Skeletal muscle satellite cell (primary cell): ENCODE results near the gene ADAMTS15. TPM values are rescaled to one million over a fixed set of nuclear protein-coding genes. Genes with fewer than 3 reads are reported as not detected.

Experiments used
- H3K27me3 ChIP-seq: 2 replicates; pipeline ENCODE4 v1.7.0; 2013; ENCODE audit warnings: low read length; ENCODE audit not compliant: control insufficient read depth, insufficient read depth
- H3K36me3 ChIP-seq: 2 replicates; pipeline ENCODE4 v1.7.0; 2013; ENCODE audit warnings: mild to moderate bottlenecking, control low read depth, low read length; ENCODE audit not compliant: insufficient read depth
- H3K4me1 ChIP-seq: 2 replicates; pipeline ENCODE4 v1.7.0; 2013; ENCODE audit warnings: low read length; ENCODE audit not compliant: control insufficient read depth, insufficient read depth
- H3K4me2 ChIP-seq: 2 replicates; pipeline ENCODE4 v1.7.0; 2013; ENCODE audit warnings: mild to moderate bottlenecking, low read length
- H3K4me3 ChIP-seq: 2 replicates; pipeline ENCODE4 v1.7.0; 2013; ENCODE audit warnings: low read length
- H3K9ac ChIP-seq: 2 replicates; pipeline ENCODE4 v1.7.0; 2013; ENCODE audit warnings: mild to moderate bottlenecking, low read depth, low read length, moderate library complexity
- H3K9me3 ChIP-seq: replicated peaks from 2 replicates; pipeline ENCODE4 v1.7.0; 2013; ENCODE audit warnings: mild to moderate bottlenecking, control low read depth, low read length
- total RNA-seq: library from RNA; depleted of rRNA; stranded (reverse); fragments of >200 nt; gene quantifications from 2 replicates; pipeline ENCODE4 v1.2.3, GENCODE V29; 2012; rRNA removed

ADAMTS15 gene, protein sequence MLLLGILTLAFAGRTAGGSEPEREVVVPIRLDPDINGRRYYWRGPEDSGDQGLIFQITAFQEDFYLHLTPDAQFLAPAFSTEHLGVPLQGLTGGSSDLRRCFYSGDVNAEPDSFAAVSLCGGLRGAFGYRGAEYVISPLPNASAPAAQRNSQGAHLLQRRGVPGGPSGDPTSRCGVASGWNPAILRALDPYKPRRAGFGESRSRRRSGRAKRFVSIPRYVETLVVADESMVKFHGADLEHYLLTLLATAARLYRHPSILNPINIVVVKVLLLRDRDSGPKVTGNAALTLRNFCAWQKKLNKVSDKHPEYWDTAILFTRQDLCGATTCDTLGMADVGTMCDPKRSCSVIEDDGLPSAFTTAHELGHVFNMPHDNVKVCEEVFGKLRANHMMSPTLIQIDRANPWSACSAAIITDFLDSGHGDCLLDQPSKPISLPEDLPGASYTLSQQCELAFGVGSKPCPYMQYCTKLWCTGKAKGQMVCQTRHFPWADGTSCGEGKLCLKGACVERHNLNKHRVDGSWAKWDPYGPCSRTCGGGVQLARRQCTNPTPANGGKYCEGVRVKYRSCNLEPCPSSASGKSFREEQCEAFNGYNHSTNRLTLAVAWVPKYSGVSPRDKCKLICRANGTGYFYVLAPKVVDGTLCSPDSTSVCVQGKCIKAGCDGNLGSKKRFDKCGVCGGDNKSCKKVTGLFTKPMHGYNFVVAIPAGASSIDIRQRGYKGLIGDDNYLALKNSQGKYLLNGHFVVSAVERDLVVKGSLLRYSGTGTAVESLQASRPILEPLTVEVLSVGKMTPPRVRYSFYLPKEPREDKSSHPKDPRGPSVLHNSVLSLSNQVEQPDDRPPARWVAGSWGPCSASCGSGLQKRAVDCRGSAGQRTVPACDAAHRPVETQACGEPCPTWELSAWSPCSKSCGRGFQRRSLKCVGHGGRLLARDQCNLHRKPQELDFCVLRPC
- 15.5 and 45.9 TPM in 2 replicates for total RNA-seq

DNA sequence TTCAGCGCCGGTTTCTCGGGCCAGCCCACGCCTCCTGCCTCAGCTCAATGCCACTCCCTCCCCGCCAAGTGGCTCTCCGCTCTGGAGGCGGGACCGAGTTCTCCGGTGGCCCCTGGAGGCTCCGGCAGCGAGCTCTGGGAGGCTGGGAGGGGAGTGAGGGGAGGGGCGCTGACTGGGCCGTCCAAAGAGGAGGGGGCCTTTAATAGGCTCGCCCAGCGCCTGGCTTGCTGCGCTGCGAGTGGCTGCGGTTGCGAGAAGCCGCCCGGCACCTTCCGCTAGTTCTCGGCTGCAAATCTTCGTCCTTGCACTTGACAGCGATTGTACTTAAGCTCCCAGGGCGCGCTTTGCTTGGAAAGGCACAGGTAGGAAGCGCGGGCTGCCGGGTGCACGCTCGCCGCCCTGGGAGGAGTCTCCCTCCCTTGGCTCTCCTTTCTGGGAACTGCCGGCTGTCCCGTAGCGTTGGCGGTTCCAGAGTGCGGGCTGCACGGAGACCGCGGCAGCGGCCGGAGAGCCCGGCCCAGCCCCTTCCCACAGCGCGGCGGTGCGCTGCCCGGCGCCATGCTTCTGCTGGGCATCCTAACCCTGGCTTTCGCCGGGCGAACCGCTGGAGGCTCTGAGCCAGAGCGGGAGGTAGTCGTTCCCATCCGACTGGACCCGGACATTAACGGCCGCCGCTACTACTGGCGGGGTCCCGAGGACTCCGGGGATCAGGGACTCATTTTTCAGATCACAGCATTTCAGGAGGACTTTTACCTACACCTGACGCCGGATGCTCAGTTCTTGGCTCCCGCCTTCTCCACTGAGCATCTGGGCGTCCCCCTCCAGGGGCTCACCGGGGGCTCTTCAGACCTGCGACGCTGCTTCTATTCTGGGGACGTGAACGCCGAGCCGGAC lies at the start of gene ADAMTS15:
Gene ADAMTS15, plus strand, starts transcription at position 230 of the 894 bp plus-strand sequence. Its CDS starts 329 bp downstream, at position 559.
- peak within 1 kb of the TSS; percentile 99 for H3K4me2 ChIP-seq
- H3K4me3 ChIP-seq = peak within 1 kb of the TSS; percentile 75
- no peaks in the 10 kb centered on the region for H3K36me3 ChIP-seq
- H3K9ac ChIP-seq = peak within 1 kb of the TSS; percentile 67
- peaks cover 11% of the 10 kb centered on the region for H3K27me3 ChIP-seq
- H3K9me3 ChIP-seq = no peaks in the 10 kb centered on the region
- H3K4me1 ChIP-seq = peaks cover 41% of the 10 kb centered on the region

DNA sequence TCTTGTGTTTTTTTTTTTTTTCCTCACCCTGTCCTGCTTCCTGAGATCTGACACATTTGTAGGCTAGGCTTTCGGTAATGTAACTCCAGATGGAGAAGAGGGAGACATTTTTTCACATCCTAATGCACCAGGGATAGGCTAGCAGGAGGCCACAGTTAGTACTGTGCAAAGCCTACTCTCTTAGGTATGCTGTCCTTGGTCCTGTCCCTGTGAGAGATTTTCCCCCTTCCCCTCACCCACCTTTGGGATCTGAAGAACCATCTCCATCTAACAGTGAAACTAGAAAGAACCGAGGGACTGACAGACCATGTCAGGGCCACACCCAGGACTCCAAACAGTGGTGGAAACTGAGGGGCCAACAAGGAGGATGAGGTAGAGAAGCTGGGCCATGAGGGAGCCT lies 49.2 kb upstream of the ADAMTS15 start:
- no peak overlapping the region for H3K4me3 ChIP-seq
- H3K9me3 ChIP-seq = no peaks in the 10 kb centered on the region
- H3K36me3 ChIP-seq = no peaks in the 10 kb centered on the region
- peaks cover 53% of the 10 kb centered on the region for H3K27me3 ChIP-seq
- no peak overlapping the region for H3K4me2 ChIP-seq
- H3K9ac ChIP-seq = no peak overlapping the region
- peaks cover 31% of the 10 kb centered on the region for H3K4me1 ChIP-seq

DNA sequence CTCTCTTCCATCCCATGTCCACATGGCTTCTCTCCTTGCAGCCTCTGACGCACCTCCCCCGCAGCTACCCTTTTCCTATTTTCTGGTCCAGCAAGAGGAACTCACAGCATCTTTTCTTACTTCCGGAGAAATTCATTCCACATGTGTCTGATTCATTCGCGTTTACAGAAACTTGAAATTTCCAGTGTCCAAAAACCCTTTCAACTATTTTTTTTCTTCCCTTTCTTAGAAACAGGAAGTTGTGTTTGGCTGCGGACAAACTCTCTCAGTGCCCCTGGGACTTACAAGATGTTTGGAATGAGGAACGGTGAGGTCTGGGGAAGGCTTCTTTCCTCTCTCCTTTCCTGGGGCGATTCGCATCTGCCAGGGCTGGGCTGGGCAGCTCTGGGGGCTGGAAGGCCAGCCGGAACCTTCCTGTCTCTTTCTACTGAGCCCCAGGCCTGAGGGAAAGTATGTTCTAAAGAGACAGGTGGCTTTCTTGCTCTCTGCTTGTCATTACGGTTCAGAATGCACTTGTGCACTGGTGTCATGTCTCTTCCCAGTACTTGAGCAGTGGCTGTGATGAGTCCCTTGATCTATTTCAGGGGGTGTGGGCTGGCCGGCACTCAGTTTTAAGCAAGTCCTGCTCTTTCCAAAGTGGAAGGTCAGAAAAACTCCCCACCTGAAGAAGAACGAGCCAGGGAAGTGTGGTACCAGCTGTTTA lies 47.5 kb upstream of the ADAMTS15 start:
- Histone ChIP-seq H3K9me3 (no peaks in the 10 kb centered on the region), H3K27me3 (peaks cover 35% of the 10 kb centered on the region), H3K9ac (no peak overlapping the region), H3K4me3 (no peak overlapping the region), H3K4me1 (peaks cover 31% of the 10 kb centered on the region), H3K4me2 (peak overlapping the region; percentile 39), H3K36me3 (no peaks in the 10 kb centered on the region)

DNA sequence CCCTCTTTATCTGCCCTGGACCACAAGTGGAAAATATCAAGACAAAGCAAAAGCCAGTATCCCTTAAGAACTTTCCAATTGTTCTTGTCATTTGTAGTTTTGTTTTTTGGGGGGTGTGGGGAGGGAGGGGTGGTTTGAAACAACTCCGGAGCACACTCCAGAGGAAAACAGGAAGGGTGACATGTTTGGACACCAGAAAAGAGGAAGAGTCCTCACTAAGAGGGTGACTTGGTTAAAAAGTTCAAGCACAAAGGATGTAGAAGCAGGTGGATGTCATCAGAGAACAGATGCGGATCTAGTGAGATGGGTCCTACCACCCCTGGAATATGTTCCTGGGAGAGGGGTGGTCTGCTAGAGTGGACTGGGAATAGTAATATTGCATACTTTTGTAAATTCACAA lies 45.9 kb upstream of the ADAMTS15 start:
- H3K9me3 ChIP-seq = no peaks in the 10 kb centered on the region
- H3K36me3 ChIP-seq = no peaks in the 10 kb centered on the region
- H3K4me3 ChIP-seq = no peak overlapping the region
- H3K4me1 ChIP-seq = peaks cover 33% of the 10 kb centered on the region
- no peak overlapping the region for H3K9ac ChIP-seq
- peak overlapping the region; percentile 77 for H3K4me2 ChIP-seq
- peaks cover 20% of the 10 kb centered on the region for H3K27me3 ChIP-seq

DNA sequence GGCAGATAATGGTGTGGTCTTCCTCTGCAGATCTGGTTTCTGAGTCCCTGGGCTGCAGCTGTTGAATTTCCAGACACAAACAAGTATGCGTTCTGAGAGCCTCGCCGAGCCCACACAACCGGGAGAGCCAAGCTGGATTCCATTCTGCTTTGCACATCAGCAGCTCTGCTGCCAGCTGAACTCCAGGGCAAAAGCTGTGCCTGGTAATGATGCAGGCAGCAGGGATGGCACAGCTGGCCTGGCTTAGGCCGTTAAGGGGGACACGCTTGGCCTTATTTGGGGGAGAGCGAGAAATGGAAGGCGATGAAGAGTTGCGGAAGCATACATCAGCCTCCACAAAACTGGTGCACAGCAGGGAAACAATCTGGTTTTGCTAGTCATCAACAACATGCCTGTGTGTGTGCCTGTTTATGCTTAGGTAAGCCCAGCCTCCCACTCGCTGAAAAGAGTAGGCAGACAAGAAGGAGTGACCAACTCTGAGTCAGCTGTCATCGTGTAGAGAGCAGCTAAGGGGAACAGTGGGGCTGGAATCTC lies 45.1 kb upstream of the ADAMTS15 start:
- no peak overlapping the region for H3K9ac ChIP-seq
- peaks cover 40% of the 10 kb centered on the region for H3K4me1 ChIP-seq

DNA sequence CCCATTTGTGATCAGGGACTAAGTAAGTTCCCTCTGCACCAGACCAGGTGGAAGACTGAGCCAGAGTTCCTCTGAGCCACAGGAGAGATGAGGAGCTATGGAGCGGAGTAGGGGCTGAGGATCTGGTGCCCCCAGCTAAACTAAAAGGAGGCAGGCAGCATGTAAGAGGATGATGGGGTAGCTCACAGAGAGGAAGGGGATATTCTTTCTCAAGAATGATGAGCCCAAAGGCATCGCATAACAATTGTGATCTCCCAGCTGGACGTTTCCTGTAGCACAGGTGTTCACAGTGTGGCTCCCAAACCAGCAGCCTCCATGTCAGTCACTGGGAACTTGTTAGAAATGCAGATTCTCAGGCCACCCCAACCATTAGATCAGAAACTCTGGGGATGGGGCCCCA lies 44.5 kb upstream of the ADAMTS15 start:
- H3K9ac ChIP-seq = no peak overlapping the region
- H3K36me3 ChIP-seq = no peaks in the 10 kb centered on the region
- peaks cover 13% of the 10 kb centered on the region for H3K27me3 ChIP-seq
- H3K9me3 ChIP-seq = no peaks in the 10 kb centered on the region
- H3K4me1 ChIP-seq = peaks cover 43% of the 10 kb centered on the region
- H3K4me3 ChIP-seq = no peak overlapping the region
- peak overlapping the region; percentile 77 for H3K4me2 ChIP-seq

More for the DNA sequence above, 45.1 kb upstream of the ADAMTS15 start:
- Histone ChIP-seq H3K4me2 (peak overlapping the region; percentile 77), H3K9me3 (no peaks in the 10 kb centered on the region), H3K36me3 (no peaks in the 10 kb centered on the region), H3K27me3 (peaks cover 15% of the 10 kb centered on the region), H3K4me3 (peak overlapping the region; percentile 39)

DNA sequence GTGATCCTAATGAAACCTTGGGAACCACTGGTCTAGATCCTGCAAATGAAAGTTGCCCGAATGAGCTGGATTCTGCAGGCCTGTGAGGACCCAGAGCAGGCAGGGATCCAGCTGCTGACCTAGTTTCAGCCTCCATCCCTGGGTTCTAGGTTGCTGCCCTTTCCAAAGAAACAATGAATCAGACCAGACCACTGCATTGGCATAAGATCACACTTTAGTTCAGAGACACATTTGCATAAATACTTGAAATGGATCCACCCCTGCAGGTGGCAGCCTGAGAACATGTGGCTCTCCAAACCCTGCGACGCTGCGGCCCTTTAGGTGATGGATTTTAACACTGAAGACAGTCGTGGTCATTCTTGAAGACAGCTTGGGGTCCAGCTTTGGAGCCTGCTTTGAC lies 43.7 kb upstream of the ADAMTS15 start:
- H3K4me2 ChIP-seq = no peak overlapping the region

DNA sequence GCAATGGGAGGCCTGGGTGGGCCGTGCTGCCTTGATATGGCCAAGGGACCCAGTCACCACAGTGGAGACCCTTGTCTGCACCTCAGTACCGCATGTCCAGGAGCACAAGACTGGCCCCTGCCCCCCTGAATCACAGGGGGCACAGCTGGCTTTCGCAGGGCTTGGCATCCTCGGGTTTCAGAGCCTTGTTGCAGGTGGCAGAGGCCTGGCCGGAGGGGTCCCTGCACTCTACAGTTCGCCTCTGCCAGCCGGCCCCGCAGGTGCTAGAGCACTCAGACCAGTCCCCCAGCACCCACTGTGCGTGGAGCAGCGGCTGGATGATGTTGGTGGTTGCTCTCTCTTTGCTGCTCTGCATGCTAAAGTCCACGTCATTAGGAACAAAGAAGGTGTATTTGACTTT lies 43.0 kb upstream of the ADAMTS15 start:
- Histone ChIP-seq H3K4me3 (no peak overlapping the region), H3K36me3 (no peaks in the 10 kb centered on the region), H3K4me1 (peaks cover 42% of the 10 kb centered on the region), H3K27me3 (peaks cover 18% of the 10 kb centered on the region), H3K9ac (no peak overlapping the region), H3K9me3 (no peaks in the 10 kb centered on the region), H3K4me2 (no peak overlapping the region)

More for the DNA sequence above, 43.7 kb upstream of the ADAMTS15 start:
- Histone ChIP-seq H3K27me3 (peaks cover 16% of the 10 kb centered on the region), H3K9ac (no peak overlapping the region), H3K9me3 (no peaks in the 10 kb centered on the region), H3K4me3 (no peak overlapping the region), H3K4me1 (peaks cover 43% of the 10 kb centered on the region), H3K36me3 (no peaks in the 10 kb centered on the region)

DNA sequence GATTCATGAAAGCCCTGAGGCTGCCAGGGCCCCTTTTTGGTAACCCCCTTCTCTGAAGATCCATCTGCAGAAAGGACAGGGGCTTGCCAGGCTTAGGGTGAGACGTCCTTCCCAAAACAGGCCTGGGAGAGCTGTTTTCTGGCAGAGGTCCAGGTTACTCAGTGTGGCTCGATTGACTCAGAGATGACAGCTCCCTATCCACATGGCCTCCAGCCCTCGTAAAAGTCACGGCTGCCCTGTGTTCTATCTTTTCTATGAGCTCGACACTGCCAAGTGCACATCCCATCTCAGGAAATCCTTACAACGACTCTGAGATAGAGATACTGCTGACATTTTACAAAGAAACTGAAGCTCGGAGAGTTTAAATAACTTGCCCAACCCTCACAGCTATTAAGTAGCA lies 40.5 kb upstream of the ADAMTS15 start:
- peak overlapping the region; percentile 26 for H3K4me2 ChIP-seq
- H3K27me3 ChIP-seq = peaks cover 30% of the 10 kb centered on the region
- H3K4me3 ChIP-seq = no peak overlapping the region
- peaks cover 34% of the 10 kb centered on the region for H3K4me1 ChIP-seq
- no peaks in the 10 kb centered on the region for H3K9me3 ChIP-seq
- H3K9ac ChIP-seq = no peak overlapping the region
- no peaks in the 10 kb centered on the region for H3K36me3 ChIP-seq

DNA sequence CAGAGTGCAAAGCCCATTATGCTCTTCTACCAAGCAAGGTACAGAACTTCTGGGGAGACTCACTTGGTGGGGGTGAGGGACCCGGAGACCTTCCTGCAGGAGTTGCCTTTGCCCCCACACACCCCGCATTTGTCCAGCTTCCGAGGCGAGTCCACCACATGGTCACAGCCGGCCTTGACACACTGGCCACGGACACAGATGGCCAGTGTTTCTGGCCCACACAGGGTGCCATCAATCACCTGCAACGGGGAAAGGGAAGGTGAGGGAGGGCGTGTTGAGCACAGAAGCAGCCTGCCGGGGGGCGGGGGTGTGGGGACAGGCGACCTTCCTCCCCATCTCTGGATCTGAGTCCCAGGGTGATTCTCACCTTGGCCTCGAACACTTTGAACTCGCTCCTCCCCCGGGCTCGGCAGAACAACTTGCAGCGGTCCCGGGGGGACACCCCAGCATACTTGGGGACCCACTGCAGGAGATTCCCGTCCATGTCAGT lies 40.0 kb upstream of the ADAMTS15 start:
- no peaks in the 10 kb centered on the region for H3K9me3 ChIP-seq
- H3K4me3 ChIP-seq = no peak overlapping the region
- H3K4me1 ChIP-seq = peaks cover 32% of the 10 kb centered on the region
- H3K9ac ChIP-seq = no peak overlapping the region
- peaks cover 30% of the 10 kb centered on the region for H3K27me3 ChIP-seq
- no peaks in the 10 kb centered on the region for H3K36me3 ChIP-seq
- H3K4me2 ChIP-seq = peak overlapping the region; percentile 9
